Stimulated activated naive B cell treated with anti-CD40 and anti-IgM and Interleukin-4, amounts not matched to agents 10 μg/mL and 1 μg/mL and 100 μg/mL, for 72 hours (primary cell): ENCODE measurements around the gene MYO19.
"Not testable (repeated sequence)": the region's sequence is repeated elsewhere in the genome, so short reads cannot be mapped to it uniquely, and the experiment has no call there.

Source experiments
- ATAC-seq, 2 donors: fragments of 150-1000 bp; cut with Tn5 transposase; replicated peaks; 2 replicates each; pipeline ENCODE4 v1.10.0; 2021; ENCODE audit warnings: moderate library complexity in 1 of 2
- DNase-seq: peaks from one replicate; pipeline ENCODE4 v3.0.0; 2021
- H3K27ac Mint-ChIP-seq: one replicate; pipeline ENCODE4 v1.8.0; 2022; ENCODE audit warnings: mild to moderate bottlenecking, mixed read lengths
- H3K27me3 Mint-ChIP-seq, 2 donors: one replicate each; pipeline ENCODE4 v1.8.0; 2022; ENCODE audit warnings: mixed read lengths in 2 of 2
- H3K36me3 Mint-ChIP-seq, 2 donors: one replicate each; pipeline ENCODE4 v1.8.0; 2022; ENCODE audit warnings: mixed read lengths in 2 of 2, mild to moderate bottlenecking in 1 of 2
- H3K4me1 Mint-ChIP-seq, 2 donors: one replicate each; pipeline ENCODE4 v1.8.0; 2022; ENCODE audit warnings: mixed read lengths in 2 of 2, mild to moderate bottlenecking in 1 of 2
- H3K4me3 Mint-ChIP-seq, 2 donors: one replicate each; pipeline ENCODE4 v1.8.0; 2022; ENCODE audit warnings: mild to moderate bottlenecking in 2 of 2, mixed read lengths in 2 of 2, moderate library complexity in 1 of 2
- H3K9me3 Mint-ChIP-seq, 2 donors: one replicate each; pipeline ENCODE4 v1.8.0; 2022; ENCODE audit warnings: mixed read lengths in 2 of 2, mild to moderate bottlenecking in 1 of 2

The MYO19 gene

GRCh38 chr17:36501351-36501750 lies 33.3 kb downstream of the MYO19 start:
- Mint-ChIP-seq H3K4me1 (no peaks in the 10 kb centered on the region), H3K27ac (no peak overlapping the region), H3K27me3 (no peaks in the 10 kb centered on the region), H3K36me3 (peaks cover 43 to 73% of the 10 kb centered on the region in 2 donors), H3K9me3 (no peaks in the 10 kb centered on the region), H3K4me3 (no peak overlapping the region)
- no peak for DNase-seq
- no peak for ATAC-seq

GRCh38 chr17:36500745-36501225 lies 33.9 kb downstream of the MYO19 start:
- Mint-ChIP-seq H3K27me3 (no peaks in the 10 kb centered on the region), H3K4me1 (no peaks in the 10 kb centered on the region), H3K36me3 (peaks cover 45 to 73% of the 10 kb centered on the region in 2 donors), H3K9me3 (no peaks in the 10 kb centered on the region), H3K4me3 (no peak overlapping the region), H3K27ac (no peak overlapping the region)
- DNase-seq (no peak), ATAC-seq (no peak)

DNA sequence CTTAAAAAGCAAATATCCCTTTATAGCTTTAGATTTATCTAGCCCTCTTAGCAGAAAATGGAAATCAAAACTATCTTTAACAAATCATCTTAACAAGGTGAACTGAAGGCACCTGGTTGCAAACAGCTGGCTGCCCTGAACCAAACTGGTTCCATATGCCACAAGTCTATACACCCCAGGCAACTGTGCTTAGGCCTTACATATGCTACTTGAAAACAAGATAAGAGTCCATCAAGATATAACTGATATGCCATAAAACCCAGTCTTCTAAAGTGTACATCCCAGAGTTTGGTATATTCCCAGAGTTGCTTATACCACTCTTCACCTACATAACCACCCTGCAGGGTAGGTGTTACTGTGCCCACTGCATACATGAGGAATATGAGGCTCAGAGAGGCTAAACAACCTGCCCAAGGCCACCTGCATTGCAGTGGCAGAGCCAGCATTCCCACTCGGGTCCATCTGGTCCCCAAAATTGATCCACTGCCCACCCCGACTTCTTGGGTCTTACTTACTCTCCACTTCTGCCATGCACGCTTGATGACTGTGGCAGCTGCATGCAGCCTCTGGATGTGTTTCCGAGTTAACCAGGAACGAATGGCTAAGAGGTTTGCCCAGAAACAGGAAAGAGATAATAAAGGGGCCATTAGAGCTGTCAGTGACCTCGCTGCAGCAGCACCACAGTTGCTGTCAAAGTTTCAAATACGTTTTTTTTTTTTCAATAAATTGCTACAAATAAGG lies 35.9 kb downstream of the MYO19 start:
- no peak for DNase-seq
- H3K36me3 Mint-ChIP-seq = peaks cover 42 to 68% of the 10 kb centered on the region in 2 donors
- H3K4me3 Mint-ChIP-seq = no peak overlapping the region
- H3K27me3 Mint-ChIP-seq = no peaks in the 10 kb centered on the region
- H3K9me3 Mint-ChIP-seq = no peaks in the 10 kb centered on the region
- ATAC-seq = no peak
- no peaks in the 10 kb centered on the region for H3K4me1 Mint-ChIP-seq
- H3K27ac Mint-ChIP-seq = no peak overlapping the region

DNA sequence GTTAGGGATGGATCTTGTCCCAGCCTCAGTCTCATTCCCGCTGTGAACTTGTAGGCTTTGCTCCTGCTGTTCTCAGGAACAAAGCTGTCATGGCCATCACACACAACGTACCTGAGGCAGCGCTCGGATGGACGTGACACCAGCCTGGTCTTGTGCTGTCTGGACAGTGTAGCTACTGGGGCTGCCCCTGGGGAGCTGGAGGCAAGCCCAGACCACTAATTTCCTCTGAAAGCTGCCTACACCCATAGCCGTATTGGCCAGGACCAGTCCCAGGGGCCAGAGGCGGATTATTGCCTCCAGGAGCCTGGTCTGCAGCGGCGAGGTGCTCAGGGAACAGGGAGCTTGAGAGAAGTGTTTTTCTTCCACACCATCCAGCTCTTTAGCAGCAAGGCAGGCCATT lies 36.5 kb downstream of the MYO19 start:
- Mint-ChIP-seq H3K27me3 (no peaks in the 10 kb centered on the region), H3K4me3 (no peak overlapping the region), H3K36me3 (peaks cover 37 to 62% of the 10 kb centered on the region in 2 donors), H3K4me1 (no peaks in the 10 kb centered on the region), H3K9me3 (no peaks in the 10 kb centered on the region), H3K27ac (no peak overlapping the region)
- no peak for ATAC-seq
- no peak for DNase-seq

GRCh38 chr17:36496018-36496789 lies 38.5 kb downstream of the MYO19 start:
- no peak for ATAC-seq
- Mint-ChIP-seq H3K27ac (peak overlapping the region; percentile 62), H3K36me3 (peaks cover 39 to 64% of the 10 kb centered on the region in 2 donors), H3K4me1 (peaks cover 6 to 7% of the 10 kb centered on the region in 2 donors), H3K27me3 (no peaks in the 10 kb centered on the region), H3K9me3 (no peaks in the 10 kb centered on the region), H3K4me3 (no peak overlapping the region)
- DNase-seq = no peak

- no peak for DNase-seq
- Mint-ChIP-seq H3K27me3 (no peaks in the 10 kb centered on the region), H3K9me3 (no peaks in the 10 kb centered on the region), H3K4me3 (no peak overlapping the region), H3K27ac (peak overlapping the region; percentile 37), H3K4me1 (peaks cover 11 to 14% of the 10 kb centered on the region in 2 donors), H3K36me3 (peaks cover 40 to 60% of the 10 kb centered on the region in 2 donors)
- ATAC-seq = no peak
Measured at GRCh38 chr17:36495076-36495578, 39.5 kb downstream of the MYO19 start.

- Mint-ChIP-seq H3K4me3 (no peak overlapping the region), H3K27me3 (no peaks in the 10 kb centered on the region), H3K27ac (no peak overlapping the region), H3K4me1 (peaks cover 14 to 16% of the 10 kb centered on the region in 2 donors), H3K36me3 (peaks cover 44 to 64% of the 10 kb centered on the region in 2 donors), H3K9me3 (no peaks in the 10 kb centered on the region)
- DNase-seq (no peak), ATAC-seq (no peak)
Measured at GRCh38 chr17:36494674-36495073, 40.0 kb downstream of the MYO19 start.

GRCh38 chr17:36493956-36494355 lies 40.7 kb downstream of the MYO19 start:
- peaks cover 48 to 63% of the 10 kb centered on the region in 2 donors for H3K36me3 Mint-ChIP-seq
- H3K27me3 Mint-ChIP-seq = no peaks in the 10 kb centered on the region

DNA sequence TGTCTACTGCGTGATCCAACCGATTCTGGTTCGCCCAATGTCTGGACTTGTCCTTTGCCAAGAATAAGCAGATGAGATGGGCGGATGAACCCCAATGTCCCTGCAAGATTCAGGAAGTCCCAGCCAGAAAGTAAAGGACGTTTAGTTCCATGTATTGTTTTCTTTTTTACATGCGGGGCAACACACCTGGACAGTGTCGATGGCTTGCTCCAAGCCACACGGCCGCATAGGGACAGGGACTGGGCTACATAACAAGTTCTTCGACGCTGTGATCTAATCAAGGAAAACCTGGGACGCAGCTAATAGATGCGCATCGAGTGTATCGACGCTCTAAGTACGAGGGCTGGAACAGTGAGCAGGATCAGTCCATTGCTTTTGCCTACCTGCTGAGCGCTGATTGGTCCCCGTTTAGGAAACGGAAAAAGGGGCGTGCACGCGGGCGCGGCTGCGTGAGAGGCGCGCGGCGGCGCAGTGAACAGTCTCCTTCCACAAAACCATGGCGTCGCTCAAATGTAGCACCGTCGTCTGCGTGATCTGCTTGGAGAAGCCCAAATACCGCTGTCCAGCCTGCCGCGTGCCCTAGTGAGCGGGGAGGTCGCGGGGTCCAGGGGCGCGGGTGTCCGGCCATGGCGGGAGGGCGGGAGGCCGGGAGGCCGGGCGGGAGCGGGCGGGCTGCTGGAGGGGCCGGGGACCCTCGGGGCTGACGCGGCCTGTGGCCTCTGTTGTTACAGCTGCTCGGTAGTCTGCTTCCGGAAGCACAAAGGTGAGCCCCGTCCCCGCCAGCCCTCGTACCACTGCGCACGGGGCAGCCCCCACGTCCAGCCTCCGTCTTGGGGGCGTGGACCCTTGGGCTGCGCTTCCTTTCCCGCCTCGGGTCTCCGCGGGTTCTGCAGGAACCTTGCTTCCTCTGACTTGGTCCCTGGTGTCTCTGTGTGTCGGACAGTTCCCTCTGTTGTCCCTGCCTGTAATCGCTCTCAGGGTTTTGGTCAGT lies 48.2 kb downstream of the MYO19 start, which contains the start of gene ZNHIT3:
Gene ZNHIT3, plus strand, starts transcription at position 478 of the 991 bp plus-strand sequence. Its CDS starts 19 bp downstream, at position 497.
- Mint-ChIP-seq H3K9me3 (no peaks in the 10 kb centered on the region), H3K36me3 (peaks cover 20 to 22% of the 10 kb centered on the region in 2 donors), H3K27me3 (peaks cover 14 to 22% of the 10 kb centered on the region in 2 donors), H3K4me3 (peak within 1 kb of the TSS; percentile 98 to 100), H3K4me1 (peaks cover 31 to 70% of the 10 kb centered on the region in 2 donors), H3K27ac (peak within 1 kb of the TSS; percentile 99)
- ATAC-seq (peak; percentile 89 to 93), DNase-seq (peak; percentile 88)

More at GRCh38 chr17:36493956-36494355, 40.7 kb downstream of the MYO19 start:
- Mint-ChIP-seq H3K4me1 (peaks cover 19 to 22% of the 10 kb centered on the region in 2 donors), H3K9me3 (no peaks in the 10 kb centered on the region), H3K4me3 (no peak overlapping the region), H3K27ac (no peak overlapping the region)
- DNase-seq = no peak
- no peak for ATAC-seq

- H3K4me3 Mint-ChIP-seq = peak overlapping the region; percentile 98 to 100
- peaks cover 27 to 63% of the 10 kb centered on the region in 2 donors for H3K4me1 Mint-ChIP-seq
- peak; percentile 37 to 50 for ATAC-seq
- H3K27me3 Mint-ChIP-seq = peaks cover 18 to 27% of the 10 kb centered on the region in 2 donors
- DNase-seq = peak; percentile 18
- H3K27ac Mint-ChIP-seq = peak overlapping the region; percentile 99
- H3K36me3 Mint-ChIP-seq = peaks cover 15 to 17% of the 10 kb centered on the region in 2 donors
- no peaks in the 10 kb centered on the region for H3K9me3 Mint-ChIP-seq
Measured at GRCh38 chr17:36485805-36486203, 48.9 kb downstream of the MYO19 start.

DNA sequence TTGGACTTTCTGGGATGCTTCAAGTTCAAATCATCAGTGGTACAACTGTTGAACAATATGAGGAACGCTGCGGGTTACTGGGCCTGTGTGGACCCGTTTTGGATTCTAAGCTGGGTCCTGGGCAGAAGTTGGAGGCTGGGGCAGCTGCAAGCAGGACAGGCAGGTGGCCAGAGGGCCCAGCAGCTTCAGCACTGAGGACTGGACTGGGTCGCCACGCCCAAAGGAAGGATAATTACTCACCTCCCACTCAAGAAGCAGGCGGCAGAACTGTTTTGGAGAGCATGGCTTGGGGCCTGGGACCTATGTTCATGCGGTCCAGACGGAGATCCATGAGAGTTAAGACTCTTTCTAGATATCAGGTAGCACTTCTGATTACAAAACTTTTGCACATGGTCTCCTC lies 49.6 kb downstream of the MYO19 start:
- DNase-seq (no peak), ATAC-seq (no peak)
- peaks cover 19 to 33% of the 10 kb centered on the region in 2 donors for H3K27me3 Mint-ChIP-seq
- peaks cover 25 to 58% of the 10 kb centered on the region in 2 donors for H3K4me1 Mint-ChIP-seq
- H3K36me3 Mint-ChIP-seq = peaks cover 11 to 13% of the 10 kb centered on the region in 2 donors
- H3K4me3 Mint-ChIP-seq = peak overlapping the region; percentile 98 to 100
- peak overlapping the region; percentile 99 for H3K27ac Mint-ChIP-seq
- no peaks in the 10 kb centered on the region for H3K9me3 Mint-ChIP-seq

GRCh38 chr17:36484021-36484420 lies 50.6 kb downstream of the MYO19 start:
- not testable (repeated sequence) for DNase-seq, H3K36me3 Mint-ChIP-seq, H3K4me3 Mint-ChIP-seq, ATAC-seq, H3K27ac Mint-ChIP-seq, H3K9me3 Mint-ChIP-seq
- H3K4me1 Mint-ChIP-seq = peaks cover 19 to 52% of the 10 kb centered on the region in 2 donors
- peaks cover 24 to 34% of the 10 kb centered on the region in 2 donors for H3K27me3 Mint-ChIP-seq
